Renal cortex interstitium (tissue), 15 donors: ENCODE results near the gene SSPN. TPM values are rescaled to one million over a fixed set of nuclear protein-coding genes. Genes with fewer than 3 reads are reported as not detected.
A peak's percentile ranks its signal among the peaks of the same experiment; 100 is the strongest.

Source experiments
- DNase-seq, 11 donors: peaks; one replicate each; pipeline ENCODE4 v3.0.0-alpha.2; 2013; ENCODE audit warnings: low read depth in 9 of 11, low spot score in 4 of 11; ENCODE audit errors: extremely low read depth in 1 of 11
- long read RNA-seq, 16 experiments: transcript quantifications; one replicate each; lab custom pipeline, GENCODE V29; 2026
- polyA plus RNA-seq, 3 donors: library from polyadenylated mRNA; unstranded; fragments of 120-200 nt; gene quantifications; one replicate each; pipeline ENCODE4 v1.2.1, GENCODE V29; 2013; ENCODE audit not compliant: insufficient read length in 3 of 3

The SSPN gene, protein sequence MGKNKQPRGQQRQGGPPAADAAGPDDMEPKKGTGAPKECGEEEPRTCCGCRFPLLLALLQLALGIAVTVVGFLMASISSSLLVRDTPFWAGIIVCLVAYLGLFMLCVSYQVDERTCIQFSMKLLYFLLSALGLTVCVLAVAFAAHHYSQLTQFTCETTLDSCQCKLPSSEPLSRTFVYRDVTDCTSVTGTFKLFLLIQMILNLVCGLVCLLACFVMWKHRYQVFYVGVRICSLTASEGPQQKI
- 10 to 100 TPM; 14.2 to 17.7 (median 14.3) TPM for polyA plus RNA-seq
- long read RNA-seq, donor 1, partial matches to known transcripts: 0 of 4 reads
- long read RNA-seq, donor 1, other reads (novel, unspliced or antisense): 0 of 4 reads
- long read RNA-seq, donor 2, transcript SSPN-201 (3 exons, 2,788 nt): major isoform, 6 of 6 reads
- long read RNA-seq, donor 2, partial matches to known transcripts: 0 of 6 reads
- long read RNA-seq, donor 2, other reads (novel, unspliced or antisense): 0 of 6 reads
- long read RNA-seq, donor 3, full-length matches to known transcripts: 10 of 10 reads
- long read RNA-seq, donor 3, partial matches to known transcripts: 0 of 10 reads
- long read RNA-seq, donor 3, other reads (novel, unspliced or antisense): 0 of 10 reads
- long read RNA-seq, donor 4, full-length matches to known transcripts: 6 of 6 reads
- long read RNA-seq, donor 4, partial matches to known transcripts: 0 of 6 reads
- long read RNA-seq, donor 4, other reads (novel, unspliced or antisense): 0 of 6 reads
- long read RNA-seq, donor 5: 0 reads
- long read RNA-seq, donor 6, full-length matches to known transcripts: 7 of 7 reads
- long read RNA-seq, donor 6, partial matches to known transcripts: 0 of 7 reads
- long read RNA-seq, donor 6, other reads (novel, unspliced or antisense): 0 of 7 reads
- long read RNA-seq, donor 7, full-length matches to known transcripts: 11 of 11 reads
- long read RNA-seq, donor 7, partial matches to known transcripts: 0 of 11 reads
- long read RNA-seq, donor 7, other reads (novel, unspliced or antisense): 0 of 11 reads
- long read RNA-seq, donor 8, full-length matches to known transcripts: 7 of 7 reads
- long read RNA-seq, donor 8, partial matches to known transcripts: 0 of 7 reads
- long read RNA-seq, donor 8, other reads (novel, unspliced or antisense): 0 of 7 reads
- long read RNA-seq, donor 9, partial matches to known transcripts: 0 of 2 reads
- long read RNA-seq, donor 9, other reads (novel, unspliced or antisense): 0 of 2 reads
- long read RNA-seq, donor 10, full-length matches to known transcripts: 9 of 9 reads
- long read RNA-seq, donor 10, partial matches to known transcripts: 0 of 9 reads
- long read RNA-seq, donor 10, other reads (novel, unspliced or antisense): 0 of 9 reads
- long read RNA-seq, donor 11, full-length matches to known transcripts: 2 of 2 reads
- long read RNA-seq, donor 11, partial matches to known transcripts: 0 of 2 reads
- long read RNA-seq, donor 11, other reads (novel, unspliced or antisense): 0 of 2 reads
- long read RNA-seq, donor 12, partial matches to known transcripts: 0 of 2 reads
- long read RNA-seq, donor 12, other reads (novel, unspliced or antisense): 0 of 2 reads
- long read RNA-seq, donor 13: 0 reads
- long read RNA-seq, donor 14, transcript SSPN-201 (3 exons, 2,788 nt): major isoform, 6 of 6 reads
- long read RNA-seq, donor 14, partial matches to known transcripts: 0 of 6 reads
- long read RNA-seq, donor 14, other reads (novel, unspliced or antisense): 0 of 6 reads
- long read RNA-seq, donor 15, full-length matches to known transcripts: 1 of 1 reads
- long read RNA-seq, donor 15, partial matches to known transcripts: 0 of 1 reads
- long read RNA-seq, donor 15, other reads (novel, unspliced or antisense): 0 of 1 reads
- long read RNA-seq, donor 16, transcript SSPN-201 (3 exons, 2,788 nt): major isoform, 12 of 13 reads
- long read RNA-seq, donor 16, partial matches to known transcripts: 0 of 13 reads
- long read RNA-seq, donor 16, other reads (novel, unspliced or antisense): 0 of 13 reads

DNA sequence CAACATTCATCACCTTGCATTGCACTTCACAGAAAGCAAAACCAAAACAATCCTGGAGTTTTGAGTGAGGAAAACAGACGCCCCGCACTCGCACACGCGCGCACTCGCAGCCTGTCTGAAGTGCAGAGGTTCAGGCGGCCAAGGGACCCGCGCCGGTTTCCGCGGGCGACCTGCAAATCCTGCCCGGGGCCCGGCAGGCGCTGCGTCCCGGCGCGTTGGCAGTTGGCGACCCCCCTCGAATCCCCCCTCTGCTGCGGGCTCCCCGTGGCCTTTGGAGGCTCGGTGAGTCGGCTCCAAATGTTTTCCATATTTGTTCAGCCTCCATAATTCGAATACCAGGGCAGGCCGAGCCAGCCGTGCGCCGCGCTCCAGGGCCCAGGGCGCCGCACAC lies at the start of gene SSPN:
Gene SSPN, plus strand, starts transcription at position 324 of the 391 bp plus-strand sequence. CDS start 100 bp downstream, outside the sequence.
- DNase-seq: peak in 8 of 11 donors; percentile 42 to 70 (median 50)

DNA sequence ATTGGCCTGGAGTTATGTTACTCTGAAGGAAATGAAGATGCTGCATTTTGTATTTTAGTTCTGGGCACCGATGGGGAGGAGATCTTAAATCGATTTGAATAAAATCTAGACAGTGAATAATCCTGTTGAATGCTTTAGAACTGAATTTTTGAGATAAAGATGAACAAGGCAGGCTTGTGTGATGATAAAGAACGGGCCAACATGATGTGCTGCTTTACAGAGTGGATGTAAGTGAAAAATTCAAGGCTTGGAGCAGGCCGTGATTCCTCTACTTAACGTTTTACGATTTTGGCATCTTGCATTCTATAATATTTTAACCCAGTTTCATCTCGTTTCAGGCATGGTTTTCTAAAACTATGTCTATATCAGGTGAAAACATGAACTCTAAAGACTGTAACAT lies 47.1 kb upstream of the SSPN start:
- no peak for DNase-seq

DNA sequence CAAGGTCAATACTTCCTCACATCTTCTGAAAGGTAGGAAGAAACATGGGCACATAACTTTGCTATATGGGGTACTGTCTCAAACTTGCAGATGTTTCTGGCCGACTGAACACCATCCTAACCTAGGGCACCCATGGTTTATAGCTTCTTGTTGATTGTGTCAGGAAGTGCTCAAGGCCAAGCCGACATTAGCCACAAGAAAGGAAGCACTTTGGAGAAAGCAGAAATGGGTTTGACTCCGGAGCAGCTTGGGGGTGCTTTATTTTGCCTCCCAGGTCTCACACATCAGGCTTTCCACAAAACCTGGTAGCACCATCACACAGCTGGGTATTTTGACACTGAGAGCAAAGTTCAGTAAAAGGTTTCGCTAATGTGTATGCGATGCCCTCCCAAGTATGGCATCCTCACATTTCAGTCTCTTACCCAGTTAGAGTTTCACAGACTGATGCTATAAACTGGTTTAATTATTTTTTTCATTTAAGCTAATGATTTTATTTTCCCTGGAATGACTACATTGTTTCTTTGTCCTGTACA lies 45.3 kb upstream of the SSPN start:
- DNase-seq: no peak

DNA sequence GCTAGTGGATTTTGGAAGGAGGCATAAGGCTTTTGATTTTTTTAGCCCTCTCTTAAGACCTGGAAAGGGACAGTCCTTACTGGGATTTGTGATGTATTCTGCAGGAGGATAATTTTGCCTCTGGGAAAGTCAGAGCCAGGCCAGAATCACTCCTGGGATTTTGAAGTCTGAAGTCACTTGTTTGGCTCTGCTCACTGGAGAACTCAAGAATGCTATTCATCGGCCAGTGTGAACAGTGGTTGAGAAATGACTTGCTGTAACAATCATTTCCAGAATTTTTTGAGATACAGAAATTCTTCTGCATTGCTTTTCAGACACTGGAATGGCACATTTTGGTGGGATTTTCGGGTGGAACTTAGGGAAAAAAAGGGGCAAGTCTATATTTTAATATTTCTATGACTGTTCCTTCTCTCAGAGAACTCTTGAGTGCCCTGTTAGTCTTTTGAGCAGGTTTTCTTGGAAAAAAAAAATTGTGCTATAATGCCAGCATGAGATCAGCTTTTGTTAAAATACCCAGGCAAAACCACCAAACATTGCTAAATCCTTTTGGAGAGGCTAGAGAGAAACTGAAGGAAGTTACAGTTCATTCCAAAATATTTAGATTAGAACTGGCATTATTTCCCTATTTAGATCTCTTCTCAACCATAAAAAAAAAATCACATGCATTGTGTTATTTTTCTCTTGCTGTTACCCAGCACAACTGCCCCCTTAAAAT lies 44.5 kb upstream of the SSPN start:
- DNase-seq: no peak

DNA sequence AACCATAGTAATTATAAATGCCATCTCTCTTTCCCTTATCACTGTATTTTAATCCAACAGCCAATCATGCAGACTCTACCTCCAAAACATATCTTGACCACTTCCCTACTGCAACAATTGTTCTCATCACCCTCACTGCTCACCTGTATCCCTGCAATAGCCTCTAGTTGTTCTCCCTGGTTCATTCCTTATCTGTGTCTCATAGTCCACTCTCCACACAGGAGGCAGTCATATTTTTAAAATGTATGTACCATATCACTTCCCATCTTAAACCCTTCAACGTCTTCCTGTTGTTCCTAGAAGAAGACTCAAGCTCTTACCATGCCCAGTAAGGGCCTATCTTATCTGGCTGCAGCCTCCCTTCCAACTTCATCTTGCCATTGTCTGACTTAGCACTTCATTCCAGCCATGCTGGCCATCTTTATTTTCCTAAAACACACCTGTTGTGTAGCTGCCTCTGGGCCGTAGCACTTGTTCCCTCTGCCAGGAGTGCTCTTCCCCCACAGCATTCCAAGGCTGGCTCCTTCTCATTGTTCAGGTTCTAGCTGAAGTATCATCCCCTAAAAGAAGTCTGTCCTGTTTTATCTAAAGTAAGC lies 42.8 kb upstream of the SSPN start:
- DNase-seq: no peak

DNA sequence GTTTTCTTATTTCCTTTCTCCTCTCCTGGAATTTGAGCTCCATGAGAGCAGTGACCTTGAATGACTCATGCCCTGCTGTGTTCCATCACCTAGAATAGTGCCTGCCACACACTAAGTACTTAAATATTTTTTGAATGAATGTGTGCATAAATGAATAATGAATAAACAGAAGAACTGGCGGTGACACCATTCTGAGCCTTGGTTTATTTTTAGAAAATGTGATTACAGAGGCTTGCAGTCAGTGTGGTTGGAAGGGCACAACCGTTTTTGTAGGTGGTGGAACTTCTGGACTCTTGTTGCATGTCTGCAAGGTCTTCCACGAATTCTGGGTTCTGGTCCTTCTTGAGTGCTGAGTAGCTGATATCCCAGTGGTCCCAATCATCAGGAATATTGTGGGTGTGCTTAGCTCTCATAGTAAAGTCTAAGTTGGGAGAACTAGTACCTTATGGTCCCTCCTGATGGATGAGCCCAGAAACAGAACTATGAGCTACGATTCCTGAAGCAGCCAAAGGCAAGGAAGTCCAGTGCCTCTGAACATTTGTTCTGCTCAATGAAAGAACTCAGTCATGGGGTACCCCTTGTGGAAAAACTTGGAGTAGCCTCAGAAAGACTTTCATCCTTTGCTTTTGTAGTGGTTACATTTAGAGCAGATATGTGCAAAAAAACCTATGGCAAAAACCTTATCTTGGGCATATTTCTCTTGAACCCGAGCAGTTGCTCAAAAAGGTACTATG lies 41.8 kb upstream of the SSPN start:
- DNase-seq: no peak

DNA sequence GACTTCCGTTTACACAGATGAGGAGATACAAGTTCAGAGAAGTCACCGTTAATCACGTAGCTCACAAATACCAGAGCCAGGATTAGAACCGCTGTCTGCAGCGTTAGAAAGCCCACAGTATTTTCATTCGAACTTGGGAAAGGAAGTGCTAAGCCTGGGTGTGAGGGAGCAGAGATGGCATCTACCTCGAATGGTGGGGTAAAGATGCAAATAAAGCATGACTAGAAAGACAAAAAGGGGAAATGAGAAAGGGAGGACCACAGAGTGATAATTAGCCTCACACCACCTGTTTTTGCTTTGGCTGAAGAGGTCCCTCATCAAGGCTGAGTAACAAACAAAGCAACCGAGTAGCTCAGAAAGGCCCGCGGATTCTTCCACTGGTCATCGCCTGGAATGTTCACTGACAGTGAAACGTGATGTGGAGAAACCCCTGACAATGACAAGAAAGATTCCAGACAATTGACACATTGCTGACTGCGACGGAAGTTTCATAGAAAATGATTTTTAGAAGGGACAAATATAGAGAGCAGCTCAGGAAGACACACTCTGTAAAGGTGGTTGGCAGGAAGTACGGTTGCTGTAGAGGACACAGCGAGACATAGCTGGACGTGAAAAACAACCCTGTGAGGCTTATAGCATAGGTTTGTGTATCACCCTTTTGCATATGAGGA lies 39.0 kb upstream of the SSPN start:
- no peak for DNase-seq

DNA sequence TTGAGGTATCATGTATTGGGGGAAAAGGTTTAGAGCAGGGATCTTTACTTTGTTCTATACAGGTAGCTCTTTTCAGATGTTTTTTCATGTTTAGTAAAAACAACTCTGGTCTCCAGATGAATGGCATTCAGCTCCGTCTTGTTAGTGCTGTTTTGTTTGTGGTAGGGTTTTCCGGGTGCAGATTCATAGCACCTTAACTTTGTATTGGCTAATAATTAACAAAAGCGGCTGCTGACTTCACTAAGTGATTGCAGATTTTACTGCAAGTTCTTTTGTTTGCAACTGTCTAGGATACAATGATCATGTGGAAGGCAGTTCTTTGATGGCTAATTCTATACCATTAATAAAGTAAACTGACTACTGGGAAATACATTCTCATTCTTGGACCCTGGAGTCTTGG lies 38.4 kb upstream of the SSPN start:
- no peak for DNase-seq

DNA sequence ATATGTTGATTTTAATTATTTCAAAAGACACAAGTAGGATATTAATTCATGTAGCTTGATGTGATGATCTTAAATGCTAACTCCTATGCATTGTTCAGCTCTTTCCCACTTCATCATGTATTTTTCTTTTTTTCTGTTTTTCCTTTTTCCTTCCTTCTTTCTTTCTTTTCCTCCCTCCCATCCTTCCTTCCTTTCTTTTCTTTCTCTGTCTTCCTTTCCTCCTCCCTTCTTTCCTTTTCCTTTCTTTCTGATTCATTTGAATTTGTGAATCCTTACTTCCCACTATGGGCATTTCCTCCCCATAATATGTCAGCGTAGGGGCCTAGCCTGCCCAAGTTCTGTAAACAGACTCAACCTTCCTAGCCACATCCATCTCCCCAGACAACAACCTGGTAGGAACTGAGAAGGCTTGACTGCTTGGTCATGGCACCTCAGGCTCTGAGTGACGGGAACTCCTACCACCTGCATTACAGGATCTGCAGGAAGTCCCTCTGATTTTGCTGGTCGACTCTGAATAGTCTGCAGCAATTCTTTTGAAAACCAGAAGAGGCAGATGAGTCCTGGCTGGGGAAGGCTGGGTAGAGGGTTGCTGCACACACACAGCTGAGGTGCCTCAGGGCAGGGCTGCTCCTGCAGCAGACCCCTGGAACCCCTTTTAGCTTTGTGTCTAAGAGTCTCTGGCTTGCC lies 37.2 kb upstream of the SSPN start:
- no peak for DNase-seq

DNA sequence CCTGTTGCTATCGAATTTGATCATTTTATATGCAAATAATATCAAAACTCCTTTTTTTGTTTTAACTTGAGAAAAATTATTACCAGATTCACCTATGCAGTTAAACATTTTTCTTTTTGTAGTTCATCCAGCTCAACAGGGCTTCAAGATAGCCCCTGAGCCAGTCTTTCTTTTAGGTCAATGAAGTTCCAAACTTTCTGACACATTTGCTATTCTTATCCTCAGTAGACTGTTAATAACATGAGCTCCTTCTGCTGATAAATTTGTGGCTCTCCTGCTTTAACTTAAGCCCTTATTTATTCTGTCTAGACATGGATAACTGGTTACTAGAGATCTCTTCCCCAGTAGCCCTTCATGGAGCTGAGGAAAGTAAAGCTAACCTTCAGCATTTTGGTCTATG lies 33.2 kb upstream of the SSPN start:
- DNase-seq: no peak

DNA sequence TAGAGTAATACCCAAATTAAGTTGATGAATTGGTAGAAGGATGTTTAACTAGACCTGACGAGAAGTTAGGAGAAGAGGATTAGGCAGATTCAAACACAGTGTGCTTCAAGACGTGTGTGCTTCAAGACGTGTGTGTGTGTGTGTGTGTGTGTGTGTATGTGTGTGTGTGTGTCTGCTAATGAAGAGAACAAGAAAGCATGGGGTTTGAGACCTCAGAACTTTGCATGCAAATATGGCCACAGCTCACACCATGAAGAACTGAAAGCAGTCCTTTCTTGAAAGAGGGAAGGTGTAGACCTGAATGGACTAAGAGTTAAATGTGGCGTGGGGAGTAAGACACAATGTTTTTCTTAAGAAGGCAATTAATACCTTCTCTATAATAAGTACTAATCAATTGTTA lies 32.5 kb upstream of the SSPN start:
- DNase-seq: no peak

DNA sequence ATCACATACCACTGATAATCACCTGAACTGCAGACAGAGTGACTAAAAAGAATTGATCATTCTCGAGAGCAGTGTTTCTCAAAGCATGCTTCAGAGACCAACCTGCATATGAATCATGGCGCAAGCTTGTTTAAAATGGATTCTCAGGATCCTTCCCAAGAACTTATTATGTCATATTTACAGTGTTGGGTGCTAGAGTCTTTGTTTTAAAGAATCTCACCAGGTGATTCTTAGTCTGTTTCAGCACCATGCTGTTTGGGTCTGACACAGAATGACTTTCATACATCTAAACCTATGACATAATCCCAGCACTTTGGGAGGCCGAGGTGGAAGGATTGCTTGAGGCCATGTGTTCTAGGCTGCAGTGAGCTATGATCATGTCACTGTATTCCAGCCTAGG lies 31.3 kb upstream of the SSPN start:
- no peak for DNase-seq

DNA sequence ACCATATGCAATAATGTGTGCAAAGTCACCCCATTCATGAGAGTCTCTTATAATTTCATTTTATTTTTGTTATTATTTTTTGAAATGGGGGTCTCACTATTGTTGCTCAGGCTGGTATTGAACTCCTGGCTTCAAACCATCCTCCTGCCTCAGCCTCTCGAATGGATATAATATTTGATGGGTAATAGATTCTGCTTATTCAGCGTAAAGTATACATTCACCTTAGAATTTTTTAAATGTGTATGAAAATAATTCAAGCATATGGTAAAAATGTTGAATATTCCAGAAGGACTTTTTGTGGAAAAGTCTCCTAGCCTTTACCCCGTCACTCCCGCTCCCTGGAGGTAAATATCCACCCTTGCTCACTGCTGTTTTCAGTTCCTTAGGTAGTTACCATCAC lies 23.4 kb upstream of the SSPN start:
- DNase-seq: no peak

DNA sequence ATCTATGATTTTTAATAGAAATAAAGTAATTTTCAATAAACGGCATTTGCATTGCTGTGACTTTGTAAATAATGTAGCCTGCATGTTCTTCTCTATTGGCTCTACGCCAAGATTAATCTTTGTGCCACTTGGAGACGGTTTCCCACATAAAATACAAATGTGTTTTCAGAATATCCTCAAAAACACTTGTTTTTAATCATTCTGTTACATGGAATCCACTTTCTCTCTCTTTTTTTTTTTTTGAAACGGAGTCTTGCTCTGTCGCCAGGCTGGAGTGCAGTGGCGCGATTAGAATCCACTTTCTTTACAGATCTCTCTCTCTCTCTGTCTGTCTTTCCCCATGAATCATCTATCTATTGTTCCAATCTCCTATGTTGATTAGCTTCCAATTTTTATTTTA lies 22.8 kb upstream of the SSPN start:
- DNase-seq: no peak
